Measurements from ENCODE around the gene ERLIN1. TPM values are rescaled to one million over a fixed set of nuclear protein-coding genes. Genes with fewer than 3 reads are reported as not detected.

Gene ERLIN1
- total RNA-seq, 1 experiment from 2014 or later, result 33.0 TPM

DNA sequence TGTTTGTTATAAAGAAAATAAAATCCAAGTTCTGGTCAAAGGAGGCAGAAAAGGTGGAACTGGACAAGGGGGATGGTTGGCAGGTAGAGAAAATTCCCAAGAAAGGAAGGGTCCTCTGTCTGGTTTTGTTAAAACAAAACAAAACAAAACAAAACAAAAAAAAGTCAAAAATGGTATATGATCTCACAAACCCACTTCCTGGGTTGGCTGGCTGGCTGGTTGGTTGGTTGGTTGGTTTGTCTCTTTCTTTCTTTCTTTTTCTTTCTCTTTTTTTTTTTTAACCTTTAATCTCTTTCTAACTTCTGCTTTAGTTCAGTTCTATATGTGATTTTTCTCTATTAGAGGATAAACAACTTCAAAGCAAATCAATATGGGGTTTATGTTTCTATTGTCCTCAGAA, 63.0 kb downstream of the ERLIN1 start:
- H3K9me3 Mint-ChIP-seq, result no peaks in the 10 kb centered on the region
- H2BK12ac ChIP-seq (ENCODE audit: insufficient read length, low read depth, low read length), result no peak overlapping the region
- no peak overlapping the region for H2BK20ac ChIP-seq (ENCODE audit: low read depth, low read length, poor library complexity, severe bottlenecking)
- no peaks in the 10 kb centered on the region for H3K23me2 ChIP-seq (ENCODE audit: insufficient read length, low read depth, low read length, poor library complexity, severe bottlenecking)
- no peaks in the 10 kb centered on the region for H3K79me2 ChIP-seq (ENCODE audit: insufficient read depth, low read length)
- no peak overlapping the region for H3K4me3 Mint-ChIP-seq
- no peaks in the 10 kb centered on the region for H3K4me1 ChIP-seq (ENCODE audit: insufficient read depth, low read length)
- H3K79me1 ChIP-seq (ENCODE audit: insufficient read depth, low read depth, low read length, poor library complexity, severe bottlenecking), result no peaks in the 10 kb centered on the region
- H3K27me3 Mint-ChIP-seq (ENCODE audit: low read depth), result no peaks in the 10 kb centered on the region
- no peak overlapping the region for H3K4me2 ChIP-seq (ENCODE audit: insufficient read depth, insufficient read length, low read length)
- H3T11ph ChIP-seq (ENCODE audit: low read length), result no peak overlapping the region
- no peak overlapping the region for H4K5ac ChIP-seq (ENCODE audit: insufficient read length, low read depth, low read length)
- no peak overlapping the region for H2BK5ac ChIP-seq (ENCODE audit: insufficient read length, low read length)
- H2BK120ac ChIP-seq (ENCODE audit: low read depth, low read length, poor library complexity, severe bottlenecking), result no peak overlapping the region
- no peak overlapping the region for H2BK15ac ChIP-seq (ENCODE audit: low read depth, low read length)
- H3K36me3 Mint-ChIP-seq (ENCODE audit: insufficient read depth in 1 of 3, low read depth in 3 of 3), result no peaks in the 10 kb centered on the region
- no peak overlapping the region for H4K8ac ChIP-seq (replicated peaks; ENCODE audit: insufficient read length, low read depth, low read length)
- H3K4me1 Mint-ChIP-seq, result no peaks in the 10 kb centered on the region
- no peak overlapping the region for H3K9ac ChIP-seq (ENCODE audit: extremely low read depth, insufficient read length, low read length)
- H3K14ac ChIP-seq (ENCODE audit: insufficient read depth, low read length), result no peak overlapping the region
- DNase-seq, result no peak
- H3K23ac ChIP-seq (ENCODE audit: insufficient read length, low read depth, low read length), result no peak overlapping the region
- H3K27me3 ChIP-seq (ENCODE audit: insufficient read depth, low read length), result no peaks in the 10 kb centered on the region
- H3K4ac ChIP-seq (ENCODE audit: low read depth, low read length), result no peak overlapping the region
- no peak overlapping the region for H2AK5ac ChIP-seq (ENCODE audit: insufficient read length, low read length)
- no peak overlapping the region for H3K56ac ChIP-seq (ENCODE audit: insufficient read length, low read depth, low read length)
- no peaks in the 10 kb centered on the region for H4K20me1 ChIP-seq (ENCODE audit: control insufficient read depth, insufficient read depth, insufficient read length)
- no peak overlapping the region for H2AFZ ChIP-seq (ENCODE audit: low read length)
- H3K9me3 ChIP-seq (ENCODE audit: control insufficient read depth, low read depth, low read length), result no peaks in the 10 kb centered on the region
- no peak overlapping the region for H3K27ac ChIP-seq (ENCODE audit: insufficient read length, low read depth, low read length)
- no peak overlapping the region for H3K27ac Mint-ChIP-seq
- H4K91ac ChIP-seq (ENCODE audit: insufficient read length, low read depth, low read length), result no peak overlapping the region
- H3K18ac ChIP-seq (ENCODE audit: insufficient read length, low read depth, low read length), result no peak overlapping the region
- TF ChIP-seq, protein P1, sequence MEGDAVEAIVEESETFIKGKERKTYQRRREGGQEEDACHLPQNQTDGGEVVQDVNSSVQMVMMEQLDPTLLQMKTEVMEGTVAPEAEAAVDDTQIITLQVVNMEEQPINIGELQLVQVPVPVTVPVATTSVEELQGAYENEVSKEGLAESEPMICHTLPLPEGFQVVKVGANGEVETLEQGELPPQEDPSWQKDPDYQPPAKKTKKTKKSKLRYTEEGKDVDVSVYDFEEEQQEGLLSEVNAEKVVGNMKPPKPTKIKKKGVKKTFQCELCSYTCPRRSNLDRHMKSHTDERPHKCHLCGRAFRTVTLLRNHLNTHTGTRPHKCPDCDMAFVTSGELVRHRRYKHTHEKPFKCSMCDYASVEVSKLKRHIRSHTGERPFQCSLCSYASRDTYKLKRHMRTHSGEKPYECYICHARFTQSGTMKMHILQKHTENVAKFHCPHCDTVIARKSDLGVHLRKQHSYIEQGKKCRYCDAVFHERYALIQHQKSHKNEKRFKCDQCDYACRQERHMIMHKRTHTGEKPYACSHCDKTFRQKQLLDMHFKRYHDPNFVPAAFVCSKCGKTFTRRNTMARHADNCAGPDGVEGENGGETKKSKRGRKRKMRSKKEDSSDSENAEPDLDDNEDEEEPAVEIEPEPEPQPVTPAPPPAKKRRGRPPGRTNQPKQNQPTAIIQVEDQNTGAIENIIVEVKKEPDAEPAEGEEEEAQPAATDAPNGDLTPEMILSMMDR (conservative IDR thresholded peaks at IDR 0.05), result no peak
